Activated B cell treated with CpG ODN at 0.5 μM for 24 hours (primary cell): ENCODE results near the gene PLXNC1. TPM values are rescaled to one million over a fixed set of nuclear protein-coding genes. Genes with fewer than 3 reads are reported as not detected.
A peak's percentile ranks its signal among the peaks of the same experiment; 100 is the strongest.

ENCODE experiments used
- ATAC-seq: fragments of 200-7000 bp; cut with Tn5 transposase; one replicate; pipeline ENCODE4 v1.10.0; 2021; ENCODE audit warnings: low read depth, mild to moderate bottlenecking, moderate library complexity
- CTCF ChIA-PET: fragments of 350-600 bp; sonication (Branson Sonifier 250); formaldehyde crosslinking; loops from one replicate; lab custom pipeline; 2021; ENCODE audit warnings: antibody characterized with exemption; lab: Charles Lee
- POLR2A ChIA-PET: fragments of 350-600 bp; sonication (Branson Sonifier 250); formaldehyde crosslinking; loops from one replicate; lab custom pipeline; 2021; ENCODE audit warnings: antibody characterized with exemption; lab: Charles Lee
- DNase-seq: peaks from one replicate; pipeline ENCODE4 v3.0.0; 2022
- H3K27ac Mint-ChIP-seq: one replicate; pipeline ENCODE4 v1.8.0; 2020; ENCODE audit warnings: mixed read lengths
- H3K27me3 Mint-ChIP-seq: one replicate; pipeline ENCODE4 v1.8.0; 2021; ENCODE audit warnings: mixed read lengths
- H3K36me3 Mint-ChIP-seq: one replicate; pipeline ENCODE4 v1.8.0; 2021; ENCODE audit warnings: low read depth, mixed read lengths
- H3K4me1 Mint-ChIP-seq: one replicate; pipeline ENCODE4 v1.8.0; 2021; ENCODE audit warnings: mixed read lengths
- H3K4me3 Mint-ChIP-seq: one replicate; pipeline ENCODE4 v1.8.0; 2020; ENCODE audit warnings: mild to moderate bottlenecking, mixed read lengths
- H3K9me3 Mint-ChIP-seq: one replicate; pipeline ENCODE4 v1.8.0; 2020; ENCODE audit warnings: mixed read lengths
- CTCF ChIP-seq: fragments of 200-600 bp; IDR thresholded peaks from one replicate; pipeline ENCODE4 v1.8.0; 2022; ENCODE audit warnings: antibody characterized with exemption, mild to moderate bottlenecking
- intact Hi-C: fragments of 100-400 bp; cut with micrococcal nuclease; formaldehyde crosslinking; loops from one replicate; pipeline ENCODE4 v1.15.1; 2024
- total RNA-seq: library from RNA; stranded (reverse); gene quantifications from 2 replicates; pipeline ENCODE4 v1.2.3, GENCODE V29; 2022

PLXNC1 gene
- total RNA-seq, 1 donor from 2014 or later: 30.9 TPM

GRCh38 chr12:94218233-94218632, 69.9 kb downstream of the PLXNC1 start:
- ATAC-seq: peak; percentile 30
- Mint-ChIP-seq H3K9me3 (no peaks in the 10 kb centered on the region), H3K4me3 (no peak overlapping the region), H3K36me3 (peaks cover 25% of the 10 kb centered on the region), H3K27ac (no peak overlapping the region), H3K4me1 (peaks cover 34% of the 10 kb centered on the region), H3K27me3 (no peaks in the 10 kb centered on the region)
- DNase-seq: no peak
- ChIA-PET CTCF (no interaction called here), POLR2A (interaction anchor here (2.5 kb wide), 1 partner anchor 10 kb away, joined by 15 read pairs; no protein-coding TSS in a partner anchor)
- no peak for TF ChIP-seq CTCF
- intact Hi-C loops: no loop called here

- no peak for TF ChIP-seq CTCF
- Mint-ChIP-seq H3K4me3 (no peak overlapping the region), H3K4me1 (peaks cover 32% of the 10 kb centered on the region), H3K27me3 (no peaks in the 10 kb centered on the region), H3K36me3 (peaks cover 34% of the 10 kb centered on the region), H3K9me3 (no peaks in the 10 kb centered on the region), H3K27ac (peak overlapping the region; percentile 54)
- intact Hi-C loops: no loop called here
- DNase-seq (no peak), ATAC-seq (no peak)
- ChIA-PET POLR2A (interaction anchor here (0.7 to 2.9 kb wide), 4 partner anchors 10 to 71 kb away, joined by 3 to 22 read pairs (median 4); partner anchors contain the start of gene PLXNC1), CTCF (interaction anchor here (2.3 kb wide), 1 partner anchor 11 kb away, joined by 8 read pairs; no protein-coding TSS in a partner anchor)
Observed at GRCh38 chr12:94219622-94220302, 71.4 kb downstream of the PLXNC1 start.

GRCh38 chr12:94220804-94221203, 72.4 kb downstream of the PLXNC1 start:
- CTCF ChIA-PET: interaction anchor here (2.3 kb wide), 1 partner anchor 13 kb away, joined by 8 read pairs; no protein-coding TSS in a partner anchor

GRCh38 chr12:94222351-94223084, 74.1 kb downstream of the PLXNC1 start:
- intact Hi-C loops: loop anchor here (1.0 kb wide), 1 partner anchor 14 kb away; no protein-coding TSS in a partner anchor
- H3K27me3 Mint-ChIP-seq: no peaks in the 10 kb centered on the region
- H3K27ac Mint-ChIP-seq: peak overlapping the region; percentile 76
- H3K4me1 Mint-ChIP-seq: peaks cover 38% of the 10 kb centered on the region
- POLR2A ChIA-PET: interaction anchor here (0.7 to 2.9 kb wide), 2 partner anchors 14 to 456 kb away, joined by 10 to 22 read pairs; no protein-coding TSS in a partner anchor
- no peaks in the 10 kb centered on the region for H3K9me3 Mint-ChIP-seq
- ATAC-seq (peak; percentile 55), DNase-seq (no peak)
- TF ChIP-seq CTCF: no peak
- peak overlapping the region; percentile 52 for H3K4me3 Mint-ChIP-seq
- H3K36me3 Mint-ChIP-seq: peaks cover 59% of the 10 kb centered on the region
- CTCF ChIA-PET: interaction anchor here (2.3 kb wide), 1 partner anchor 14 kb away, joined by 8 read pairs; no protein-coding TSS in a partner anchor

More at GRCh38 chr12:94220804-94221203, 72.4 kb downstream of the PLXNC1 start:
- POLR2A ChIA-PET: interaction anchor here (1.0 to 2.9 kb wide), 4 partner anchors 9 to 72 kb away, joined by 3 to 22 read pairs (median 4); partner anchors contain the start of gene PLXNC1
- peak overlapping the region; percentile 75 for H3K27ac Mint-ChIP-seq
- no peaks in the 10 kb centered on the region for H3K9me3 Mint-ChIP-seq
- H3K4me1 Mint-ChIP-seq: peaks cover 32% of the 10 kb centered on the region
- no peak for TF ChIP-seq CTCF
- H3K36me3 Mint-ChIP-seq: peaks cover 43% of the 10 kb centered on the region
- H3K27me3 Mint-ChIP-seq: no peaks in the 10 kb centered on the region
- intact Hi-C loops: no loop called here
- peak; percentile 81 for ATAC-seq
- DNase-seq: no peak
- H3K4me3 Mint-ChIP-seq: peak overlapping the region; percentile 47
